ENCODE measurements around the gene ZZZ3. TPM values are rescaled to one million over a fixed set of nuclear protein-coding genes. Genes with fewer than 3 reads are reported as not detected.

The ZZZ3 gene
- polyA plus RNA-seq, 10 donors = 26.3 to 40.8 (median 35.7) TPM

Other genes starting within 250 kb of the ZZZ3 start
- gene USP33, start 77.2 kb upstream of the ZZZ3 start, polyA plus RNA-seq (ENCODE audit: insufficient read length in 10 of 10) = 10 to 100 TPM; 25.5 to 48.0 (median 36.4) TPM
- 10 to 100 TPM in 6 of 10 donors, 1 to 10 TPM in 4; 7.7 to 14.8 (median 11.0) TPM for gene MIGA1, start 97.0 kb upstream of the ZZZ3 start, polyA plus RNA-seq (ENCODE audit: insufficient read length in 10 of 10)
- gene NEXN, start 206.0 kb upstream of the ZZZ3 start, polyA plus RNA-seq (ENCODE audit: insufficient read length in 10 of 10) = 100 to 1,000 TPM; 156 to 388 (median 225) TPM